ENCODE measurements around the gene PSMD1. TPM values are rescaled to one million over a fixed set of nuclear protein-coding genes. Genes with fewer than 3 reads are reported as not detected.

PSMD1 gene
- total RNA-seq, 1 experiment from 2014 or later: 133 TPM

GRCh38 chr2:231102772-231103171, 46.1 kb downstream of the PSMD1 start:
- DNase-seq (ENCODE audit: low read depth, low spot score) (no peak), ATAC-seq (no peak)
- no peaks in the 10 kb centered on the region for H3K27me3 ChIP-seq (ENCODE audit: insufficient read depth, low read length)
- no peak overlapping the region for H3K27ac ChIP-seq (ENCODE audit: low read depth, low read length)
- no TSS peak for BruUV-seq (replicated peaks)
- H3K9me2 ChIP-seq (ENCODE audit: insufficient read depth): no peaks in the 10 kb centered on the region
- no peak overlapping the region for H3K4me2 ChIP-seq (ENCODE audit: low read length)
- peaks cover 7 to 22% of the 10 kb centered on the region in 2 experiments for H3K4me1 ChIP-seq (ENCODE audit: control insufficient read depth in 1 of 2, insufficient read depth in 2 of 2, low read length in 2 of 2)
- 0 out of 2 replicates have a peak, but pooled peaks cover 4% of the 10 kb centered on the region for H4K20me1 ChIP-seq (ENCODE audit: insufficient read depth)
- peaks cover 50% of the 10 kb centered on the region for H3K79me2 ChIP-seq (ENCODE audit: insufficient read depth, low read length)
- H3K36me3 ChIP-seq (ENCODE audit: control insufficient read depth in 1 of 2, insufficient read depth in 2 of 2, low read length in 2 of 2): no peaks in the 10 kb centered on the region
- no peak overlapping the region for H2AFZ ChIP-seq (ENCODE audit: low read depth, low read length, poor library complexity, severe bottlenecking)
- no peak overlapping the region for H3K4me3 ChIP-seq (replicated peaks in 1 of 2; ENCODE audit: low read depth in 1 of 2, low read length in 2 of 2)
- ChIA-PET CTCF (interaction anchor here (1.3 to 2.5 kb wide), 3 partner anchors 14 to 91 kb away, joined by 3 to 12 read pairs (median 11); no protein-coding TSS in a partner anchor), RAD21 (ENCODE audit: low non-redundant PET in 1 of 2, low total read pairs in 2 of 2, uncharacterized antibody in 2 of 2, unreplicated experiment in 2 of 2) (no interaction called here), POLR2A (no interaction called here)
- intact Hi-C loops (cut with micrococcal nuclease): loop anchor here (5.0 kb wide), 1 partner anchor 280 kb away; no protein-coding TSS in a partner anchor
- TF ChIP-seq, protein P1, sequence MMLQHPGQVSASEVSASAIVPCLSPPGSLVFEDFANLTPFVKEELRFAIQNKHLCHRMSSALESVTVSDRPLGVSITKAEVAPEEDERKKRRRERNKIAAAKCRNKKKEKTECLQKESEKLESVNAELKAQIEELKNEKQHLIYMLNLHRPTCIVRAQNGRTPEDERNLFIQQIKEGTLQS (IDR thresholded peaks at IDR 0.05): no peak
- TF ChIP-seq MAX (IDR thresholded peaks at IDR 0.05) (no peak), POLR2A (IDR thresholded peaks at IDR 0.05; ENCODE audit: borderline replicate concordance, extremely low read depth, insufficient read depth, insufficient read length) (no peak), CBX3 (IDR thresholded peaks at IDR 0.05; ENCODE audit: low read depth) (no peak), REST (IDR thresholded peaks at IDR 0.05; ENCODE audit: low read depth) (no peak), ZBTB33 (IDR thresholded peaks at IDR 0.05; ENCODE audit: extremely low read depth, insufficient replicate concordance, low read length) (no peak), ZNF274 (IDR thresholded peaks at IDR 0.05; ENCODE audit: low read depth, low read length) (no peak), EZH2phosphoT487 (IDR thresholded peaks at IDR 0.05; ENCODE audit: borderline replicate concordance) (no peak), YY1 (IDR thresholded peaks at IDR 0.05; ENCODE audit: extremely low read depth, insufficient replicate concordance, low read depth, low read length) (no peak)
- TF ChIP-seq, protein P2, sequence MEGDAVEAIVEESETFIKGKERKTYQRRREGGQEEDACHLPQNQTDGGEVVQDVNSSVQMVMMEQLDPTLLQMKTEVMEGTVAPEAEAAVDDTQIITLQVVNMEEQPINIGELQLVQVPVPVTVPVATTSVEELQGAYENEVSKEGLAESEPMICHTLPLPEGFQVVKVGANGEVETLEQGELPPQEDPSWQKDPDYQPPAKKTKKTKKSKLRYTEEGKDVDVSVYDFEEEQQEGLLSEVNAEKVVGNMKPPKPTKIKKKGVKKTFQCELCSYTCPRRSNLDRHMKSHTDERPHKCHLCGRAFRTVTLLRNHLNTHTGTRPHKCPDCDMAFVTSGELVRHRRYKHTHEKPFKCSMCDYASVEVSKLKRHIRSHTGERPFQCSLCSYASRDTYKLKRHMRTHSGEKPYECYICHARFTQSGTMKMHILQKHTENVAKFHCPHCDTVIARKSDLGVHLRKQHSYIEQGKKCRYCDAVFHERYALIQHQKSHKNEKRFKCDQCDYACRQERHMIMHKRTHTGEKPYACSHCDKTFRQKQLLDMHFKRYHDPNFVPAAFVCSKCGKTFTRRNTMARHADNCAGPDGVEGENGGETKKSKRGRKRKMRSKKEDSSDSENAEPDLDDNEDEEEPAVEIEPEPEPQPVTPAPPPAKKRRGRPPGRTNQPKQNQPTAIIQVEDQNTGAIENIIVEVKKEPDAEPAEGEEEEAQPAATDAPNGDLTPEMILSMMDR (IDR thresholded peaks at IDR 0.05 in 2 of 3, conservative IDR thresholded peaks at IDR 0.05 in 1 of 3; ENCODE audit: borderline replicate concordance in 1 of 3, insufficient read depth in 1 of 3, low read depth in 2 of 3, low read length in 2 of 3): no peak
- no peak overlapping the region for H3K9ac ChIP-seq (ENCODE audit: low read length)
- no peaks in the 10 kb centered on the region for H3K9me3 ChIP-seq (ENCODE audit: control insufficient read depth in 1 of 2, insufficient read depth in 1 of 2, low read depth in 1 of 2, low read length in 2 of 2)
